ENCODE data around the gene LATS1. TPM values are rescaled to one million over a fixed set of nuclear protein-coding genes. Genes with fewer than 3 reads are reported as not detected.

The LATS1 gene
- total RNA-seq, 1 experiment from 2014 or later, result 20.7 TPM

DNA sequence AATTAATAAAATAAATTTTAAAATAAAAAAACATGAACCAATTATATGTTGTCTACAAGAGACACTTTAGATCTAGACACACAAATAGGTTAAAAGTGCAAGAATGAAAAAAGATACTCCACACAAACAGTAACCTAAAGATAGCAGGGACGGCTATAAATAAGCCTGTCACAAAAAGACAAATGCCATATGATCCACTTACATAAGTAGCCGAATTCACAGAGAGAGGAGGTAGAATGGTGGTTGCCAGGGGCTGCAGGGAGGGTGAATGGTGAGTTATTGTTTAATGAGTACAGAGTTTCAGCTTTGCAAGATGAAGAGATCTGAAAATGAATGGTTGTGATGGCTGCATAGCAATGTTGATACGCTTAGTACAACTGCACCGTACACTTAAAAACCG lies 102.1 kb downstream of the LATS1 start:
- Mint-ChIP-seq H3K4me1 (ENCODE audit: low read depth, unreplicated experiment) (no peaks in the 10 kb centered on the region), H3K36me3 (ENCODE audit: insufficient read depth, unreplicated experiment) (peaks cover 7% of the 10 kb centered on the region), H3K9me3 (ENCODE audit: low read depth, unreplicated experiment) (no peaks in the 10 kb centered on the region), H3K4me3 (ENCODE audit: low read depth, unreplicated experiment) (no peak overlapping the region), H3K27ac (ENCODE audit: unreplicated experiment) (no peak overlapping the region), H3K27me3 (ENCODE audit: unreplicated experiment) (no peaks in the 10 kb centered on the region)
- BruUV-seq (replicated peaks), result no TSS peak
- CTCF ChIA-PET, result no interaction called here
- DNase-seq, result no peak
- TF ChIP-seq, protein P1, sequence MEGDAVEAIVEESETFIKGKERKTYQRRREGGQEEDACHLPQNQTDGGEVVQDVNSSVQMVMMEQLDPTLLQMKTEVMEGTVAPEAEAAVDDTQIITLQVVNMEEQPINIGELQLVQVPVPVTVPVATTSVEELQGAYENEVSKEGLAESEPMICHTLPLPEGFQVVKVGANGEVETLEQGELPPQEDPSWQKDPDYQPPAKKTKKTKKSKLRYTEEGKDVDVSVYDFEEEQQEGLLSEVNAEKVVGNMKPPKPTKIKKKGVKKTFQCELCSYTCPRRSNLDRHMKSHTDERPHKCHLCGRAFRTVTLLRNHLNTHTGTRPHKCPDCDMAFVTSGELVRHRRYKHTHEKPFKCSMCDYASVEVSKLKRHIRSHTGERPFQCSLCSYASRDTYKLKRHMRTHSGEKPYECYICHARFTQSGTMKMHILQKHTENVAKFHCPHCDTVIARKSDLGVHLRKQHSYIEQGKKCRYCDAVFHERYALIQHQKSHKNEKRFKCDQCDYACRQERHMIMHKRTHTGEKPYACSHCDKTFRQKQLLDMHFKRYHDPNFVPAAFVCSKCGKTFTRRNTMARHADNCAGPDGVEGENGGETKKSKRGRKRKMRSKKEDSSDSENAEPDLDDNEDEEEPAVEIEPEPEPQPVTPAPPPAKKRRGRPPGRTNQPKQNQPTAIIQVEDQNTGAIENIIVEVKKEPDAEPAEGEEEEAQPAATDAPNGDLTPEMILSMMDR (IDR thresholded peaks at IDR 0.05; ENCODE audit: unreplicated experiment), result no peak
- intact Hi-C loops (cut with micrococcal nuclease; ENCODE audit: unreplicated experiment), result no loop called here

DNA sequence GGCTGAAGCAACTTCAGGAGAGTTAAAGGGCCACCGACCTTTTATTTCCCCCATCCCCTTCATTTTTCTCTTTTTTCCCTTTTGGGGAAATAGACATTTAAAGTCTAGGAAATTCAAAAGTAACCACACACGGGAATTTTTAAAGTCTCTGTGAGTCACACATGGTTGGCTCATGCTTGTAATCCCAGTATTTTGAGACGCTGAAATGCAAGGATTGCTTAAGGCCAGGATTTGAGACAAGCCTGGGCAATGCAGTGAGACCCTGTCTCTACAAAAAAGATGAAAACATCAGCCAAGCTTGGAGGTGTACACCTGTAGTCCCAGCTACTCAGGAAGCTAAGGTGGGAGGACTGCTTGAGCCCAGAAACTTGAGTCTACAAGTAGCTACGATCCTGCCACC lies 103.6 kb downstream of the LATS1 start:
- no peak overlapping the region for H3K4me3 Mint-ChIP-seq (ENCODE audit: low read depth, unreplicated experiment)
- TF ChIP-seq, protein P1 (IDR thresholded peaks at IDR 0.05; ENCODE audit: unreplicated experiment), result no peak
- no TSS peak for BruUV-seq (replicated peaks)
- H3K36me3 Mint-ChIP-seq (ENCODE audit: insufficient read depth, unreplicated experiment), result peaks cover 7% of the 10 kb centered on the region
- CTCF ChIA-PET, result no interaction called here
- no peaks in the 10 kb centered on the region for H3K4me1 Mint-ChIP-seq (ENCODE audit: low read depth, unreplicated experiment)
- H3K27ac Mint-ChIP-seq (ENCODE audit: unreplicated experiment), result no peak overlapping the region
- intact Hi-C loops (cut with micrococcal nuclease; ENCODE audit: unreplicated experiment), result no loop called here
- H3K9me3 Mint-ChIP-seq (ENCODE audit: low read depth, unreplicated experiment), result no peaks in the 10 kb centered on the region
- DNase-seq, result no peak
- no peaks in the 10 kb centered on the region for H3K27me3 Mint-ChIP-seq (ENCODE audit: unreplicated experiment)

DNA sequence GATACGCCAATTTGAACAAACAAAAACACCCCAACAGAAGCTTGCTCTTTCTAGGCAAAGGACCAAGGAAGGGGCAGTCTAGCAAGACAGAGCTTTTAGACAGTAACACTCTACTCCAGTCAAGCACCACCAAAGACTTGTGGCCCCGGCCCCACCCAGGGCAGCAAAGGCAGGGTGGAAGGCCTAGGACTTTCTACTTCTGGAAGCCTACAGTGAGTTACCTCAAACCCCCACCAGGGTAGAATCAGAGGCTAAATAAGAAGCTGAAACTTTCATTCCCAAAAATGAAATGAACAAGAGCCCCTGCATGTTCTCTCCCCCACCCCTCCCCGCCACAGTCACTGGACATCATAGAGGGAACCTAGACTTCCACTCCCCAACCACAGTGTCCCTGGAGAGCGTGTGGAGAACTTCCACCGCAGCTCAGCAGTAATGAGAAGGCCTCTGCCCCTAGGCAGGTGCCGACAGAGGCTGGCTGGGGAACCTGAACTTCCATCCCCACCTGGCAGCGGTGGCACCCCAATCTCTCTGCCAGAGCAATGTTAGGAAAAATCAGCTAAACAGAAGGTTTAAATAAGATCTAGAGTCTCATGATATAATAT lies 109.4 kb downstream of the LATS1 start:
- H3K27me3 Mint-ChIP-seq (ENCODE audit: unreplicated experiment), result no peaks in the 10 kb centered on the region
- TF ChIP-seq, protein P1 (IDR thresholded peaks at IDR 0.05; ENCODE audit: unreplicated experiment), result no peak
- DNase-seq, result no peak

More for the DNA sequence above, 109.4 kb downstream of the LATS1 start:
- Mint-ChIP-seq H3K9me3 (ENCODE audit: low read depth, unreplicated experiment) (no peaks in the 10 kb centered on the region), H3K36me3 (ENCODE audit: insufficient read depth, unreplicated experiment) (no peaks in the 10 kb centered on the region), H3K4me1 (ENCODE audit: low read depth, unreplicated experiment) (no peaks in the 10 kb centered on the region), H3K27ac (ENCODE audit: unreplicated experiment) (no peak overlapping the region), H3K4me3 (ENCODE audit: low read depth, unreplicated experiment) (no peak overlapping the region)
- intact Hi-C loops (cut with micrococcal nuclease; ENCODE audit: unreplicated experiment), result no loop called here
- CTCF ChIA-PET, result no interaction called here
- no TSS peak for BruUV-seq (replicated peaks)

Other genes starting within 250 kb of the LATS1 start
- 0.05 and 0.20 TPM in 2 replicates for gene ZC3H12D, start 233.1 kb downstream of the LATS1 start, total RNA-seq (2022)
- gene PPIL4, start 172.1 kb downstream of the LATS1 start, total RNA-seq (2022), result 21.5 and 22.6 TPM in 2 replicates
- 23.4 and 26.7 TPM in 2 replicates for gene GINM1, start 151.7 kb downstream of the LATS1 start, total RNA-seq (2022)
- gene KATNA1, start 69.4 kb downstream of the LATS1 start, total RNA-seq (2022), result 9.9 and 13.1 TPM in 2 replicates
- 38.4 and 42.8 TPM in 2 replicates for gene NUP43, start 28.4 kb upstream of the LATS1 start, total RNA-seq (2022)
- 56.8 and 63.4 TPM in 2 replicates for gene PCMT1, start 31.6 kb upstream of the LATS1 start, total RNA-seq (2022)
- gene LRP11, start 146.3 kb upstream of the LATS1 start, total RNA-seq (2022), result 27.4 and 31.1 TPM in 2 replicates
- 0.22 TPM in 1 of 2 replicates, not detected in the other for gene RAET1E, start 180.0 kb upstream of the LATS1 start, total RNA-seq (2022)
- 0.54 TPM in 1 of 2 replicates, not detected in the other for gene RAET1G, start 205.0 kb upstream of the LATS1 start, total RNA-seq (2022)
- gene ULBP2, start 223.9 kb upstream of the LATS1 start, total RNA-seq (2022), result 7.1 and 7.6 TPM in 2 replicates
- 2.2 and 2.5 TPM in 2 replicates for gene ULBP1, start 245.8 kb upstream of the LATS1 start, total RNA-seq (2022)